ENCODE measurements around the gene RRP12.
"Not testable (repeated sequence)": the region's sequence is repeated elsewhere in the genome, so short reads cannot be mapped to it uniquely, and the experiment has no call there.

The RRP12 gene

GRCh38 chr10:97407211-97407951 lies 6.2 kb upstream of the RRP12 start:
- in situ Hi-C loops (cut with MboI; ENCODE audit: low sequenced_read_pairs) = no loop called here

- in situ Hi-C loops (cut with MboI; ENCODE audit: low sequenced_read_pairs) = not testable (repeated sequence)
These were observed 5.3 kb upstream of the RRP12 start for GRCh38 chr10:97406483-97406882.

GRCh38 chr10:97406064-97406463 lies 4.9 kb upstream of the RRP12 start:
- in situ Hi-C loops (cut with MboI; ENCODE audit: low sequenced_read_pairs) = no loop called here

- in situ Hi-C loops (cut with MboI; ENCODE audit: low sequenced_read_pairs) = no loop called here
These were observed 2.9 kb upstream of the RRP12 start for GRCh38 chr10:97404044-97404443.

- in situ Hi-C loops (cut with MboI; ENCODE audit: low sequenced_read_pairs) = no loop called here
These were observed 347 bp upstream of the RRP12 start for GRCh38 chr10:97401455-97401919.

GRCh38 chr10:97399843-97400545 lies 1.1 kb downstream of the RRP12 start:
- in situ Hi-C loops (cut with MboI; ENCODE audit: low sequenced_read_pairs) = no loop called here

GRCh38 chr10:97396056-97396455 lies 5.1 kb downstream of the RRP12 start:
- in situ Hi-C loops (cut with MboI; ENCODE audit: low sequenced_read_pairs) = no loop called here

GRCh38 chr10:97393034-97393573 lies 8.0 kb downstream of the RRP12 start:
- in situ Hi-C loops (cut with MboI; ENCODE audit: low sequenced_read_pairs) = no loop called here

- in situ Hi-C loops (cut with MboI; ENCODE audit: low sequenced_read_pairs) = no loop called here
These were observed 11.0 kb downstream of the RRP12 start for GRCh38 chr10:97390091-97390490.

GRCh38 chr10:97388152-97388551 lies 13.0 kb downstream of the RRP12 start:
- in situ Hi-C loops (cut with MboI; ENCODE audit: low sequenced_read_pairs) = no loop called here

GRCh38 chr10:97385565-97385964 lies 15.6 kb downstream of the RRP12 start:
- in situ Hi-C loops (cut with MboI; ENCODE audit: low sequenced_read_pairs) = no loop called here

- in situ Hi-C loops (cut with MboI; ENCODE audit: low sequenced_read_pairs) = no loop called here
These were observed 16.5 kb downstream of the RRP12 start for GRCh38 chr10:97384641-97385040.

- in situ Hi-C loops (cut with MboI; ENCODE audit: low sequenced_read_pairs) = no loop called here
These were observed 17.0 kb downstream of the RRP12 start for GRCh38 chr10:97384156-97384555.

- in situ Hi-C loops (cut with MboI; ENCODE audit: low sequenced_read_pairs) = no loop called here
These were observed 18.0 kb downstream of the RRP12 start for GRCh38 chr10:97383159-97383558.

GRCh38 chr10:97381626-97382025 lies 19.5 kb downstream of the RRP12 start:
- in situ Hi-C loops (cut with MboI; ENCODE audit: low sequenced_read_pairs) = no loop called here

GRCh38 chr10:97380516-97380915 lies 20.6 kb downstream of the RRP12 start:
- in situ Hi-C loops (cut with MboI; ENCODE audit: low sequenced_read_pairs) = no loop called here

GRCh38 chr10:97378933-97379921 lies 21.9 kb downstream of the RRP12 start:
- in situ Hi-C loops (cut with MboI; ENCODE audit: low sequenced_read_pairs) = no loop called here

GRCh38 chr10:97376413-97376812 lies 24.7 kb downstream of the RRP12 start:
- in situ Hi-C loops (cut with MboI; ENCODE audit: low sequenced_read_pairs) = no loop called here

- in situ Hi-C loops (cut with MboI; ENCODE audit: low sequenced_read_pairs) = no loop called here
These were observed 27.7 kb downstream of the RRP12 start for GRCh38 chr10:97373456-97373855.

- in situ Hi-C loops (cut with MboI; ENCODE audit: low sequenced_read_pairs) = no loop called here
These were observed 28.8 kb downstream of the RRP12 start for GRCh38 chr10:97372233-97372875.

Data from HL-60/S4 (cell line).